Measurements from ENCODE around the gene CNGA4.

DNA sequence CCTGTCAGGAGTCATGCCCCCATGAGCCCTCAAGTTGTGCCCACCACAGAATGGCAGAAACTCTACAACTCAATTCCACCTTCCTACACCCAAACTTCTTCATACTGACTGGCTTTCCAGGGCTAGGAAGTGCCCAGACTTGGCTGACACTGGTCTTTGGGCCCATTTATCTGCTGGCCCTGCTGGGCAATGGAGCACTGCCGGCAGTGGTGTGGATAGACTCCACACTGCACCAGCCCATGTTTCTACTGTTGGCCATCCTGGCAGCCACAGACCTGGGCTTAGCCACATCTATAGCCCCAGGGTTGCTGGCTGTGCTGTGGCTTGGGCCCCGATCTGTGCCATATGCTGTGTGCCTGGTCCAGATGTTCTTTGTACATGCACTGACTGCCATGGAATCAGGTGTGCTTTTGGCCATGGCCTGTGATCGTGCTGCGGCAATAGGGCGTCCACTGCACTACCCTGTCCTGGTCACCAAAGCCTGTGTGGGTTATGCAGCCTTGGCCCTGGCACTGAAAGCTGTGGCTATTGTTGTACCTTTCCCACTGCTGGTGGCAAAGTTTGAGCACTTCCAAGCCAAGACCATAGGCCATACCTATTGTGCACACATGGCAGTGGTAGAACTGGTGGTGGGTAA is 39.6 kb upstream of the CNGA4 start, which contains the start of gene OR52W1:
- TF ChIP-seq CTCF (IDR thresholded peaks at IDR 0.05; ENCODE audit: borderline replicate concordance, extremely low read depth, low read length, poor library complexity, severe bottlenecking) (no peak), EZH2 (IDR thresholded peaks at IDR 0.05; ENCODE audit: borderline replicate concordance, low read depth, low read length, severe bottlenecking) (no peak)
